Measurements from ENCODE around the gene RNFT2.
"Not testable (repeated sequence)": the region's sequence is repeated elsewhere in the genome, so short reads cannot be mapped to it uniquely, and the experiment has no call there.

GRCh38 chr12:116742787-116743186 is 4.7 kb downstream of the RNFT2 start:
- TF ChIP-seq CTCF (conservative IDR thresholded peaks at IDR 0.05 in 1 of 2, IDR thresholded peaks at IDR 0.05 in 1 of 2; ENCODE audit: extremely low read depth in 1 of 2, insufficient read depth in 1 of 2, low read depth in 1 of 2, low read length in 2 of 2); EZH2 (IDR thresholded peaks at IDR 0.05; ENCODE audit: borderline replicate concordance, low read length): not testable (repeated sequence)
